ENCODE results near the gene RALGPS1.

GRCh38 chr9:127224883-127225739 lies 310.5 kb downstream of the RALGPS1 start:
- TF ChIP-seq CTCF (IDR thresholded peaks at IDR 0.05; ENCODE audit: control extremely low read depth in 1 of 3, insufficient read depth in 1 of 3, low read depth in 1 of 3, low read length in 3 of 3) (no peak), RAD21 (IDR thresholded peaks at IDR 0.05 in 1 of 2, conservative IDR thresholded peaks at IDR 0.05 in 1 of 2; ENCODE audit: low read depth in 2 of 2, low read length in 2 of 2) (no peak)

All from H1 (cell line).